ENCODE results near the gene CCR6.

- no peak for TF ChIP-seq CTCF (IDR thresholded peaks at IDR 0.05; ENCODE audit: low read depth, low read length)
- TF ChIP-seq EZH2phosphoT487 (IDR thresholded peaks at IDR 0.05; ENCODE audit: low read depth): no peak
Measured at GRCh38 chr6:167094820-167095637, 27.9 kb upstream of the CCR6 start.
